DMS53 treated with DMSO at 0.1 percent for 48 hours (cell line): ENCODE data around the gene GTF3C2.
A peak's percentile ranks its signal among the peaks of the same experiment; 100 is the strongest.
"Not testable (repeated sequence)": the region's sequence is repeated elsewhere in the genome, so short reads cannot be mapped to it uniquely, and the experiment has no call there.

Source experiments
- DNase-seq: peaks from one replicate; lab custom pipeline; 2025; ENCODE audit not compliant: unreplicated experiment; lab: John Stamatoyannopoulos, UW

The GTF3C2 gene

DNA sequence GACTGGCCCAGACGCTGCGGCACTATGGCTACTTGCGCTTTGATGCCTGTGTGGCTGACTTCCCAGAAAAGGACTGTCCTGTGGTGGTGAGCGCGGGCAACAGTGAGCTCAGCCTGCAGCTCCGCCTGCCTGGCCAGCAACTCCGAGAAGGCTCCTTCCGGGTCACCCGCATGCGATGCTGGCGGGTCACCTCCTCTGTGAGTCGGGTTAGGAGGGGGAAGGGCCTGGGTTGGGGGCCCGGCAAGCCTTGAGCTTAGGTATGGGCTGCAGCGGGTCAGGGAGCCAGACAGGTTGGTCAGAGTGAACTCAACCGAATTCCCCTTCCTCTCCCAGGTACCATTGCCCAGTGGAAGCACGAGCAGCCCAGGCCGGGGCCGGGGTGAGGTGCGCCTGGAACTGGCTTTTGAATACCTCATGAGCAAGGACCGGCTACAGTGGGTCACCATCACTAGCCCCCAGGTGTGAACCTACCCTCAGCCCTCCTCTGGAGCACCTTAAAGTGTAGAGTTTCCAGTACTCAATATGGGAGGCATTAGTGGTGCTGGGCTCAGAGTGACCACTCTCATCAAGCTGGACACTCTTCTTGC is 19.0 kb upstream of the GTF3C2 start:
- DNase-seq, result no peak

DNA sequence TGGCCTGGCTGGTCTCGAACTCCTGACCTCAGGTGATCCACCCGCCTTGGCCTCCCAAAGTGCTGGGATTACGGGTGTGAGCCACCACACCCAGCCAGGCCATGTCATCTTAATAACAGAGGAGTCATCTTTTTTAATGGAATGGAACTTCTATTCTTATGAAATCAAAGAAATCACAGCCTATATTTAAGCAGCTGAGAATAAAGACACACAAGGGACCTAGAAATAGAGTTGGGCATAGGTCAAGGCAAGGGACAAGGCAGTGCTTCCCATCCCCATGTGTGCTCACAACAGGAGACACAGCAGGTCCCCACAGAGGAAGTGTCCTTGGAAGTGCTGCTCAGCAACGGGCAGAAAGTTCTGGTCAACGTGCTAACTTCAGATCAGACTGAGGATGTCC is 17.0 kb upstream of the GTF3C2 start:
- no peak for DNase-seq

DNA sequence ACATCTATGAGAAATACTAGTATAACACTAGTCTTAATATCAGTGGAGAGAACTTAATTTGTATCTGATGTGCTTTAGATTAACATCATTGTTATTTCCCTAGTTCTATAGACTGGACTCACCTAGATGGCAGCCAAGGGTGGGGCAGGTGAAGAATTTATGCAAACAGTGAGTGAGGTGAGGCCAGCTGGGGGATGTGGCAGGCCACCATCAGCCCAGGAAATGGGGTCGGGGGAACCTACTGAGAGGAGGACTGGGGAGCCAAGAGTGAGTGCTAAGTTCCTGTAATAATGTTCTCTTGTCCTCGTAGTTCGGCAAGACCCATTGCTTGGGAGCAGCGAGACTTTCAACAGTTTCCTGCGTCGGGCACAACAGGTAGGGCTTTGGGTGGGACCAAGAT is 16.4 kb upstream of the GTF3C2 start:
- no peak for DNase-seq

DNA sequence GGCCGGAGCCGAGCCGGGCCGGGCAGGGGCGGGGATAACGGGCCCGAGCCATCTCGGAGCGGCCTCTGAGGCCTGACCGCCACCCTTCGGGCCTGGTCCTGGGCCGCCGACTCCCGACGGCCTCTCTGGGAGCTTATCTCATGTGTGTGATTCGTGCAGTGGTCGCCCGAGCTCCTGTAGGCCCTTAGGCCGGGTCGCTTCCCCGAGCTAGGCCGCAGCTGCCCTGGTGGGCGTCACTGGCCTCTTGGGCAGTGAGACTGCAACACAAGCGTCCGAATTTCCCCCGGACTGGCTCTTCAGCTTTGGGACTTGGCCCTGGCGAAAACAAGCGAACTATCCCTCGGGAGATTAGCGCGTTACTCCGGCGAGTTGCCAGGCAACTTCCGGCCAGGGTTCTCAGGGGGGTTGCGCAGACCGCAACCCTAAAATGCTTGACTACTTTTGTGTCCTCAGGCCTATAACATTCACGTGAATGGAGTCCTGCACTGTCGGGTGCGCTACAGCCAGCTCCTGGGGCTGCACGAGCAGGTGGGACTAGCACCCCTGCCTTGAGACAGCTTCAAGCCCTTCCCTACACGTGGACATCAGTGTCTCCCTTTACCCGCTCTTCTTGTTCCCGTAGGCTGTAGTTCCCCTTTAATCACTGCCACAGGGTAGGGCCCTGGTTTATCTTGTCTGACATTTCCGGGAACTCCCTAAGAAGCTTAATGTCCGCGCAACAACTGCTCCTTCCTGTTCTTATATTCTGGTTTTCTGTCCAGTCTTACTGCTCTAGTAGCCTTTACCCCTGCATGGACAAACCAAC is 14.5 kb upstream of the GTF3C2 start:
- no peak for DNase-seq

DNA sequence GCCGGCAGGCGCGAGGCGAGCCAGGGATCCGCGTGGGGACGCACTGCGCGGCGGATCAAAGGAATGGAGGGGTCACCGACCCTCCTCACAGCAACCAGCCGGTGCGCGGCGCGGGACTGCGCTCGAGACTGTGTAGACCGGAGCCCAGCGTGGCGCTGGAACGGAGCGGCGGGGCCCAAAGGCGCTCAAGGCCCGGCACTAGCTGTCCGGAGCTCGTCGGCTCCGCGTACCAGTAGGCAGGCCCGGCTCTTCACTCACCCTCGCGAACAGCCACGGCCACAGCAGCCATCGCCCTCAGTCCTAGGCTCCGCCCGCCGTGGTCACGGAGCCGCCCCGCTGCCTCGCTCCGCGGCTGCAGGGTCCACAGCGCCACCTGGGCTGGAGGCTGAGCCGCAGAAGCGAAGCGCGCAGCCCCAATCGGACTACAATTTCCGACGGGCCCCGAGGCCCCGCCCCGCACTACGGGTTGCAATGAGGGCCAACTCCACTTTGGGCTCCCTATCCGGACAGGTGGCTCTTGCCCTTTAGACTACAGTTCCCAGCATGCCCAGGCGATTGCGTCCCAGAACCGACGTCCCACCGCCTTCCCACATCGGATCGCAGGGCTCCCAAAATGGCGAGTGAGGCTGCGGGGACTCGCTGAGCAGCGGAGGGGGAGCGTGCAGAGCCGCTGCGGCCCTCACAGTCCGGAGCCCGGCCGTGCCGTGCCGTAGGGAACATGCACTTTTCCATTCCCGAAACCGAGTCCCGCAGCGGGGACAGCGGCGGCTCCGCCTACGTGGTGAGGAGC is 13.7 kb upstream of the GTF3C2 start, which contains the start of the genes EIF2B4 and SNX17:
Gene EIF2B4, minus strand, starts transcription at position 313 of the 790 bp plus-strand sequence. Its CDS starts 24 bp downstream, at position 289.
Gene SNX17, plus strand, starts transcription at position 591 of the 790 bp plus-strand sequence. Its CDS starts 128 bp downstream, at position 719.
- DNase-seq, result peak; percentile 93

DNA sequence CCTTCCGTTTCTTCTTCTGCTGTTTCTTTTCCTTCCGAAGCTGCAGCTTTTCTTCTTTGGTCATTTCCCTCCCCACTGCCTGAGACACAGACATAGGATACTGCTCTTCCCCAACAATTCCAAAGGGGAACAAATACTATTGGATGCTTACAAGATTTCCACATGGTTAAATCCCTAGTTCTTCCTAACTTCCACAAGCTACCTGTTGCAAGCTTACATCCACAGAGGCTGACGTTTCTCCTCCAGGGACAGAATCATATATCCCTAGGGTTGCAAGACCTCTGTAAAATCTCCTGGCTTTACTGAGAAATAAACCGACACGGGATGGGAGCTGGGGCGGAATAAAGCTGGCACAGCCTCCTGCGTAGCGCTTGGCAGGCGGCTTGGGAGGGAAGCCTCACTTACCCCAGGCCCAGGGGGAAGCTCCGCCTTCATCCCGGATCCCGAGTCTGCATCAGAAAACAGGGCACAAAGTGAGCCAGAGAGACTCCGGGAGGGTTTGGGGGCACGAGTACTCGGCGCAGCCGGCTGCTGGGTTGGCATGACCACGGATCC is 13.0 kb upstream of the GTF3C2 start:
- DNase-seq, result peak; percentile 18

DNA sequence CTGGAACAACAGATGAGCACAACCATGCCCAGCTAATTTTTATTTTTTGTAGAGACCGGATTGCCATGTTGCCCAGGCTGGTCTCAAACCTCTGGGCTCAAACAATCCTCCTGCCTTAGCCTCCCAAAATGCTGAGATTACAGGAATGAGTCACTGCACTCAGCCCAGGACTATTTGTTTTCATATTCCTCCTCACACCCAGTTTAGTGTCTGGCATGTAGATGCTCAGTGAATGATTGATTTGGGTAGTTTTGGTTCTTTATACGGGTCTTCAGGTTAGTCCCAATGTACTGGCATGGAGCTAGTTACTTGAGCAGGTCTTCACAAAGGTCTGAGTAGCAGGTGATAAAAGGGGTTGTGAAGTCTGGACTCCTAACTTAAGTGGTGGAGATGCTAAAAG is 7.4 kb upstream of the GTF3C2 start:
- no peak for DNase-seq

DNA sequence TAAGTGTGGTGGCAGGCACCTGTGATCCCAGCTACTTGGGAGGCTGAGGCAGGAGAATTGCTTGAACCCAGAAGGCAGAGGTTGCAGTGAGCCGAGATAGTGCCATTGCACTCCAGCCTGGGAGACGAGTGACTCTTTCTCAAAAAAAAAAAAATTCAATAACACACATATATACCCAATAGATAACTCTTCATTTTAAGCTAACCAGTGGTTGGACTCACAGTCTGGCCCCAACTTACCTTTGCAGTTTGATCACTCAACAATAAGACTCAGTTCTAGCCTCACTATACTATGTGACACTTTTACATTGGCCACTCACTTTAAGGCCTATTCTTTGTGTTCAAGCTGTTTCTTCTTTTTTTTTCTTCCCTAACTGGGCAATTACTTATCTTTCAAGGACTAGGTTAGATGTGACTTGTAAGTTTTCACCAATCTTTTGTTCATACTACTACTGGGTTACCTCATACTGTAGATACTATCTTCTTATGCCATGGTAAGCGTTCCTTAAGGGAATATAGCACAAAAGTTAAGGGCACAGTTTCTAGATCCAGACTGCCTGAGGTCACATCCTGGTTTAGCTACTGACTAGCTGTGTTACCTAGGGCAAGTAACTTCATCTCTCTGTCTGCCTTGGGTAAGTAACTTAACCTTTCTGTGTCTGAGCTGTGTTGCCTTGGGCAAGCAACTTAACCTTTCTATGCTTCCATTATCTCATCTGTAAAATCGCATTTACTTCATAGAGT is 6.3 kb upstream of the GTF3C2 start:
- DNase-seq, result no peak

DNA sequence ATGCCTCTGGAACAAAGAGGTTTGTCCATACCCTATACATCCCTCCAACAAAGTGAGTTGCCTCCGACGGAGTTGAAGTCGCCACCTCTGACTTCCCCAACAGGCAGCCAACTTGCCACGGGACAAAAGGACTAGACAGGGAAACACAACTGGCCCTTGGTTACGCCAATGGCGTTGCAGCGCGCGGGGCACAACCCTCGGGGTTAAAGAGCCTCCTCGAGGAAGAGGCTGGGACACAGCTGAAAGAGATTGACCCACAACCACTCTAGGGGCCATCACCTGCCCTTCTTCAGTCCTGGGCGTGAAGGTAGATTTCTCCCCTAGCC is 545 bp downstream of the GTF3C2 start:
- peak; percentile 20 for DNase-seq

DNA sequence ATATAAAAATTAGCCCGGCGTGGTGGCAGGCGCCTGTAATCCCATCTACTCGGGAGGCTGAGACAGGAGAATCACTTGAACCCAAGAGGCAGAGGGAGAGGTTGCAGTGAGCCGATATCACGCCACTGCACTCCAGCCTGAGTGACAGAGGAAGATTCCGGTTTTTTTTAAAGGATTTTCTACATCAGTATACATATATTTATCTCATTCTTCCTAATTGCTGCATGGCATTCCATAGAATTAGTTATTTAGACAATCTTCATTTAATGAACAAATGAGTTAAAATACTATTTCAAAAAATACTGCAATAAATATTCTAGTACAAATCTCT is 2.0 kb downstream of the GTF3C2 start:
- no peak for DNase-seq

DNA sequence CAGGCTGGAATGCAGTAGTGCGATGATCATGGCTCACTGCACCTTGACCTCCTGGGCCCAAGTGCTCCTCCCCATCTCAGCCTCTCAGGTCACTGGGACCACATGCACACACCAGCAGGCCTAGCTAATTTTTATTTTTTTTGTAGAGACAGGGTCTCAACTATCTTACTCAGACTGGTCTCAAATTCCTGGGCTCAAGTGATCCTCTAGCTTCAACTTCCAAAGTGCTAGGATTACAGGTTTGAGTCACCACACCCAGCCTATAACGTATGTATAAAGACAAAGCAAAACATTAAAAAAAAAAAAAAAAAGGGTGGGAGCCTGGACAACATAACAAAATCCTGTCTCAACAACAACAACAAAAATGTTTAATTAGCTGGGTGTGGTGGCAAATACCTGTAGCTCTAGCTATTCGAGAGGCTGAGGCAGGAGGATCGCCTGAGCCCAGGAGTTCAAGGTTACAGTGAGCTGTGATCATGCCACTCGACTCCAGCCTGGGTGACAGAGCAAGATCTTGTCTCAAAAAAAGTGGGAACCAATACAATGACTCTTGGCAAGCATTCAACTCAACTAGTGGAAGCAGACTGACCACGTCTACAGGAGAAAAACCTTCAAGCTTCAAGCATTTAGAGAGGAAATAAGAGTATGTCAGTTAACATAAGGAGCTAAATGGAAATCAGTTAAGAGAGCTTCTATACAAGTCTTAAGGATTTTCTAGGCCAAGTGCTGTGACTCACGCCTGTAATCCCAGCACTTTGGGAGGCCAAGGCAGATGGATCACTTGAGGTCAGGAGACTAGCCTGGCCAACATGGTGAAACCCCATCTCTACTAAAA is 2.6 kb downstream of the GTF3C2 start:
- DNase-seq, result no peak

DNA sequence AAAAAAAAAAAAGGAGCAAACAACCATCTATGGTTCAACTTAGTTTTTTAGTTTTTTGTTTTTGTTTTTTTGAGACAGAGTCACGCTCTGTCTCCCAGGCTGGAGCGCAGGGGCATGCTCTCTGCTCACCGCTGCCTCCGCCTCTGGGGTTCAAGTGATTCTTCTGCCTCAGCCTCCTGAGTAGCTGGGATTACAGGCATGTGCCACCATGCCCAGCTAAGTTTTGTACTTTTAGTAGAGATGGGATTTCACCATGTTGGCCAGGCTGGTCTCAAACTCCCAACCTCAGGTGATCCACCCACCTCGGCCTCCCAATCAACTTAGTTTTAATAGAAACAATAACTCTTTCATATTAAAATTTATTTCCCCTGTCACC is 3.2 kb downstream of the GTF3C2 start:
- not testable (repeated sequence) for DNase-seq

DNA sequence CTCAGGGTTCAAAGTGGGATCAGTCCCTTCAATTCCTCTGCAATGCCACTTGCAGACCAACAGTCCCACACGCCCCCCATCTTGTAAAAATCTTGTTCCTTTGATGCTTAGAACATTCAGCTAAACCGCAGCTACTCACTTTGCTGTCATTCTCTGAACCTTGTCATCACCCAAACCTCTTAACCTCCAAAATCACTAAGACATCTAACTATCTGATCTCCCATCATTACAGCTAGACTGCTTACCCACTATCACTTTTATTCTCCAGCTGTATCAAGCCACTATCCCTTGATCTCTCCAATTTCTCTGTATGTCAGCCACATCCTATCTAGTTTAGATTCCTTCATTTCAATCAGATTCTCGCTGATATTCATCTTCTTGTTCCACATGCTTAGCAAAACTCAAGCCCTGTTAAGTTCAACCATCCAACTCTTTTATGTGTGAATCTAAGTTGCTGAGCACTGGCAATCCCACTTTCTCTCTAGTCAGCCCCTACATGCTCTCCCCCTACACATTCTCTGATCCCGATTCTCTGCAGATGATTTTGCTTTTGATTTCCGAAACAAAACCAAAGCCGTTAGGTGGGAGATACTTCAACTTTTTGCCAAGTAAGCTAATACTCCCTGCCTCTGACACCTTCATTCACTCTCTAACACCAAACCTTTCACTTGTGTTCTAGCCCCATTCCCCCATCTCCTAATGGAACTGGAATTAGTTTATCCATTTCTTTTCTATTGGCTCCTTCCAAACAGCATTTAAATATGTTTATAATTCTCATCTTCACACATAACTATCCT is 4.6 kb downstream of the GTF3C2 start:
- DNase-seq, result no peak

DNA sequence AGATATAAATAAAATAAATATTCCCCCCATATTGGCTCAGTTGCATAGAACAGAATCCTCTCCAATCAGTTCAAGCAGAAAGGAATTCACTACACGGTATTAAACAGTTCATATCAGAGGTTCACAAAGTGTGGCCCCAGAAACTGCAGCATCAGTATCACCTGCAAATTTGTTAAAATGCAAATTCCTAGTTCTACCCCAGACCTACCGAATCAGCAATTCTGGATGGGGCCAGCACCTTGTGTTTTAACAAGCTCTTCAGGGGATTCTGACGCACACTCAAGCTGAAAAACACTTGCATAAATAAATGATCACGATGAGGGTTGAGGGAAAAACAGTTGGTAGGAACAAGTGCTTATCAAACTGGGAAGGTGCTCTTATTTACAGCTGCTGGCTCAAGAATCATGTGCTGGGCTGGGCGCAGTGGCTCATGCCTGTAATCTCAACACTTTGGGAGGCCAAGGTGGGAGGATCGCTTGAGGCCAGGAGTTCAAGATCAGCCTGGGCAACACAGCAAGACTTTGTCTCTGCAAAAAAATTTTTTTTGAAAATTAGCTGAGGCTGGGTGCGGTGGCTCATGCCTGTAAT is 6.4 kb downstream of the GTF3C2 start:
- no peak for DNase-seq

DNA sequence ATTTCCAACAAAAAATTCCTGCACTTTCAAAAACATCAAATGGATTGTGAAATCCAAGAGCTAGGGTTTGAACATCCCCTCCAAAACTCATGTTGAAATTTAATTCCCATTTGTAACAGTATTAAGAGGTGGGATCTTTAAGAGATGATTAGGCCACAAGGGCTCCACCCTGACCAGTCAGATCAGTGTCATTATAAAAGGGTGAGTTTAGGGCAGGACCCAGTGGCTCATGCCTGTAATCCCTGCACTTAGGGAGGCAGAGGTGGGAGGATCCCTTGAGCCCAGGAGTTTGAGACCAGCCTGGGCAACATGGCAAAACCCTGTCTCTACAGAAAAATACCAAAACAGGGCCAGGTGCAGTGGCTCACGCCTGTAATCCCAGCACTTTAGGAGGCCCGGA is 8.9 kb downstream of the GTF3C2 start:
- no peak for DNase-seq

DNA sequence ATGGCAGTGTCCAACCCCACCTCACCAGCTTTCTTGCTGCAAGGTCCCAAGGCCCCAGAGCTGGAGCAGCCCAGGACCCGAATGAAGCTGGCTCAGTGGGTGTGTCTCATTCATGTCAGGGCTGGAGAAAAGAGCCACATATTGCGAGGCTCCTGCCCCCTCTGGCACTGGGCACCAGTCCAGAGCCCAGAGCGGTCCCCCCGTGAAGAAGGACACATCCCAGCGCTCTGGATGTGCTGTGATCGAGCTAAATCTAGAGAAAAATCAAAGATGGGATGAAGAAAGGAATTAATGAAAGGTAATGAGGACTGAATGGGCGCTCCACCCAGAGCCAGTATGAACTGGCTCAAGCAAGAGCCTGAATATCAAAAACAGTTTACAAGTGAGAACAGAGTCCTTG is 20.4 kb downstream of the GTF3C2 start:
- DNase-seq, result no peak

DNA sequence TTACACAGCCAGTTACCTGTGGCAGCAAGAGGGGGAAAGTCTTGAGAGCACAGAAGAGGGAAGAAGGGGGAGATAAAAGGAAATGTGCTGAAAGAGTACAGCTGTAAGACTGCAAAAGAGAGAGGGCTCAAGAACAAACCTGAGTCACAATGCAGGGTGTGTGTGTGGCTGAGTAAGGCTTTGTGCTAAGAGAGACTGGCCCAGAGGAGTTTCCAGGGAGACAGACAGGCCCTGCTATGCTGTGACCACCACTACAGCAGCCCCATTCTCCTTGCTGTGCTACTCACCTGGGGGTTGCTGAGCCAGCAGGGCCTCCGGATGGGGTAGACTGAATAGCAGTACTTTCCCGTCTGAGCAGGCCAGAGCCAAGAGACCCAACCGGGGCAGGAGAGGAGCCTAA is 21.3 kb downstream of the GTF3C2 start:
- no peak for DNase-seq

DNA sequence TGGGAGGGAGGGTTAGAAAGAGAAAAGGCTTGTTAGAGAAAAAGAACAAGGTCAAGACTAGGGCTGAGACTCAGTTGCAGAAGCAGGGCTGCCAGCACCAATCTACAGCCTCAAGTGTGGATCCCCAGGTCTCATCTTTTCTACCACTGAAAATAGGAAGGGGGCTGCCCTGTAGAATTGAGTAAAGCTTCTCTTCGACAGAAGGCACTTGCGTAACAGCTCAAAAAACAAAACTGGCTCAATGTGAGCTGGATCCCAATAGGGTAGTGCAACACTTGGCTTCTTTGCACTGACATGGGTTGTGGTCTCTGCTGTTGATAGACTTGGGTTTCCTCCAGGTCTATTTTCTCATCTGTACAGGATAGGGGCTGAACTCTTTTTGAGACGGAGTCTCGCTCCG is 31.8 kb downstream of the GTF3C2 start:
- DNase-seq, result no peak
